ENCODE data around the gene MTFR2.

The MTFR2 gene

GRCh38 chr6:136189104-136189503 lies 61.0 kb downstream of the MTFR2 start:
- Histone ChIP-seq H2AFZ (ENCODE audit: low read depth, low read length, severe bottlenecking) (no peak overlapping the region), H3K9me3 (ENCODE audit: insufficient read depth, low read length) (no peaks in the 10 kb centered on the region), H3K79me2 (ENCODE audit: insufficient read depth, low read length) (no peaks in the 10 kb centered on the region), H3K9me2 (replicated peaks; ENCODE audit: insufficient read depth, low read length) (no peaks in the 10 kb centered on the region), H4K20me1 (ENCODE audit: low read depth, low read length) (no peaks in the 10 kb centered on the region), H3F3A (ENCODE audit: insufficient read depth) (no peaks in the 10 kb centered on the region), H3K27ac (ENCODE audit: low read depth, low read length) (no peak overlapping the region), H3K27me3 (ENCODE audit: low read length) (no peaks in the 10 kb centered on the region), H3K4me3 (ENCODE audit: insufficient read depth, low read length, poor library complexity, severe bottlenecking) (no peak overlapping the region), H3K9ac (ENCODE audit: low read length) (no peak overlapping the region), H3K4me2 (ENCODE audit: low read depth, low read length, poor library complexity, severe bottlenecking) (no peak overlapping the region), H3K36me3 (ENCODE audit: low read length) (no peaks in the 10 kb centered on the region)
- TF ChIP-seq EZH2phosphoT487 (conservative IDR thresholded peaks at IDR 0.05; ENCODE audit: low read length) (no peak), CTCF (IDR thresholded peaks at IDR 0.05; ENCODE audit: insufficient read depth, low read length, poor library complexity, severe bottlenecking) (no peak)

- Histone ChIP-seq H3K4me2 (ENCODE audit: low read depth, low read length, poor library complexity, severe bottlenecking) (no peak overlapping the region), H3K27me3 (ENCODE audit: low read length) (no peaks in the 10 kb centered on the region), H4K20me1 (ENCODE audit: low read depth, low read length) (no peaks in the 10 kb centered on the region), H3F3A (ENCODE audit: insufficient read depth) (no peaks in the 10 kb centered on the region), H3K9ac (ENCODE audit: low read length) (no peak overlapping the region), H3K9me3 (ENCODE audit: insufficient read depth, low read length) (no peaks in the 10 kb centered on the region), H3K36me3 (ENCODE audit: low read length) (no peaks in the 10 kb centered on the region), H3K79me2 (ENCODE audit: insufficient read depth, low read length) (no peaks in the 10 kb centered on the region), H2AFZ (ENCODE audit: low read depth, low read length, severe bottlenecking) (no peak overlapping the region), H3K4me3 (ENCODE audit: insufficient read depth, low read length, poor library complexity, severe bottlenecking) (no peak overlapping the region), H3K9me2 (replicated peaks; ENCODE audit: insufficient read depth, low read length) (no peaks in the 10 kb centered on the region), H3K27ac (ENCODE audit: low read depth, low read length) (no peak overlapping the region)
- TF ChIP-seq EZH2phosphoT487 (conservative IDR thresholded peaks at IDR 0.05; ENCODE audit: low read length) (no peak), CTCF (IDR thresholded peaks at IDR 0.05; ENCODE audit: insufficient read depth, low read length, poor library complexity, severe bottlenecking) (no peak)
Measured at GRCh38 chr6:136188486-136188885, 61.6 kb downstream of the MTFR2 start.

- Histone ChIP-seq H3K27ac (ENCODE audit: low read depth, low read length) (no peak overlapping the region), H3K9me2 (replicated peaks; ENCODE audit: insufficient read depth, low read length) (no peaks in the 10 kb centered on the region), H3K4me2 (ENCODE audit: low read depth, low read length, poor library complexity, severe bottlenecking) (no peak overlapping the region), H3K79me2 (ENCODE audit: insufficient read depth, low read length) (no peaks in the 10 kb centered on the region), H4K20me1 (ENCODE audit: low read depth, low read length) (no peaks in the 10 kb centered on the region), H3K36me3 (ENCODE audit: low read length) (no peaks in the 10 kb centered on the region), H3K9ac (ENCODE audit: low read length) (no peak overlapping the region), H2AFZ (ENCODE audit: low read depth, low read length, severe bottlenecking) (no peak overlapping the region), H3K4me3 (ENCODE audit: insufficient read depth, low read length, poor library complexity, severe bottlenecking) (no peak overlapping the region), H3K27me3 (ENCODE audit: low read length) (no peaks in the 10 kb centered on the region), H3K9me3 (ENCODE audit: insufficient read depth, low read length) (no peaks in the 10 kb centered on the region), H3F3A (ENCODE audit: insufficient read depth) (no peaks in the 10 kb centered on the region)
- no peak for TF ChIP-seq CTCF (IDR thresholded peaks at IDR 0.05; ENCODE audit: insufficient read depth, low read length, poor library complexity, severe bottlenecking)
- TF ChIP-seq EZH2phosphoT487 (conservative IDR thresholded peaks at IDR 0.05; ENCODE audit: low read length), result no peak
Measured at GRCh38 chr6:136186363-136186762, 63.7 kb downstream of the MTFR2 start.
